Uterus (tissue), 4 donors: Measurements from ENCODE around the gene ZNF492. TPM values are rescaled to one million over a fixed set of nuclear protein-coding genes. Genes with fewer than 3 reads are reported as not detected.
"Not testable (repeated sequence)": the region's sequence is repeated elsewhere in the genome, so short reads cannot be mapped to it uniquely, and the experiment has no call there.

Source experiments
- DNase-seq, 2 donors: peaks; one replicate each; pipeline ENCODE4 v3.0.0-alpha.2; 2019 to 2020
- H3K27ac ChIP-seq, 2 donors: fragments of 200-600 bp; sonication (generic); 1 replicate in 1 of 2; 2 replicates in 1 of 2; pipeline ENCODE4 v1.5.1; 2016 to 2018
- H3K27me3 ChIP-seq, 2 donors: fragments of 200-600 bp; sonication (generic); one replicate each; pipeline ENCODE4 v1.5.1; 2018 to 2019; ENCODE audit warnings: control low read depth in 1 of 2
- H3K36me3 ChIP-seq, 2 donors: fragments of 200-600 bp; sonication (generic); one replicate each; pipeline ENCODE4 v1.5.1; 2019; ENCODE audit warnings: control low read depth in 1 of 2
- H3K4me1 ChIP-seq, 2 donors: fragments of 200-600 bp; sonication (generic); one replicate each; pipeline ENCODE4 v1.5.1; 2018 to 2019; ENCODE audit warnings: control low read depth in 1 of 2
- H3K4me3 ChIP-seq, 2 donors: fragments of 200-600 bp; sonication (generic); 1 replicate in 1 of 2; 2 replicates in 1 of 2; pipeline ENCODE4 v1.5.1; 2018 to 2019; ENCODE audit warnings: mild to moderate bottlenecking in 1 of 2
- H3K9me3 ChIP-seq, 2 donors: fragments of 200-600 bp; sonication (generic); one replicate each; pipeline ENCODE4 v1.5.1; 2019; ENCODE audit warnings: control low read depth in 1 of 2
- POLR2A ChIP-seq, 2 donors: fragments of 450-650 bp; IDR thresholded peaks; one replicate each; pipeline ENCODE4 v1.6.1; 2016; ENCODE audit warnings: antibody characterized with exemption in 2 of 2, mild to moderate bottlenecking in 1 of 2, moderate library complexity in 1 of 2
- intact Hi-C: fragments of 100-400 bp; cut with DNase I; formaldehyde crosslinking; loops from one replicate; pipeline ENCODE4 v1.15.1; 2023; ENCODE audit warnings: low total_unique reads
- small RNA-seq: library from RNA; depleted of rRNA; stranded (forward); fragments of <200 nt; gene quantifications from one replicate; pipeline ENCODE3, GENCODE V24; 2016
- total RNA-seq, 4 donors: library from RNA; depleted of rRNA in 3 of 4; stranded (reverse); fragments of >200 nt in 3 of 4; gene quantifications; one replicate each; pipeline versions ENCODE4 v1.1.0 to v1.2.4, GENCODE V29; 2014 to 2023
- TF ChIP-seq, protein P1 (sequence below), 4 experiments: fragments of 200-600 bp in 2 of 4; fragments of 450-650 bp in 2 of 4; sonication (generic) in 2 of 4; IDR thresholded peaks; one replicate each; pipeline ENCODE4 v1.5.1; 2016 to 2019; ENCODE audit warnings: antibody characterized with exemption in 4 of 4, mild to moderate bottlenecking in 2 of 4, moderate library complexity in 1 of 4
- donor health status: DM: yes; HTN: yes; CAD: no.

The ZNF492 gene
- total RNA-seq, 4 donors from 2014 or later, result 0.51 to 2.9 (median 0.95) TPM; not detected in 1

DNA sequence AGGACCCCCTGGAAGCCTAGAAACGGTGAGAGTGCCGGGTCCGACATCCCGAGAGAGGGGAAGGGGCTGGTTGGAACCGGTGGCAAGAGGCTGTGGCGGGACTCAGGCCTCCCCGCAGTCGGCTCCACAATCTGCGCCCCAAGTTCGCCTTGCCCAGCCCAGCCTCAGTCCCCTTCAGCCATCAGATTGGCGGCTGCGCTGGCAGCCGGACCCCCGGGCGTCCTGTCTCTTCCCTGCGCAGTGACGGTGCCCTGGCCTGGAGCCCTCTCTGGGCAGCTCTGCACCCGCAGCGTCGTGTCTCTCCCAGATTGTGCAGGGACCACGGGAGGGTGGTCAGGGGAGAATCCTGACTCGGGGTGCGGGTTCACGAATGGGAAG is 315 bp downstream of the ZNF492 start:
- DNase-seq, result no peak
- H3K9me3 ChIP-seq, result no peaks in the 10 kb centered on the region
- H3K4me3 ChIP-seq, result peak overlapping the region; percentile 67 to 76
- H3K36me3 ChIP-seq, result no peaks in the 10 kb centered on the region
- H3K27me3 ChIP-seq, result no peaks in the 10 kb centered on the region
- TF ChIP-seq POLR2A (IDR thresholded peaks at IDR 0.05), result no peak
- TF ChIP-seq, protein P1, sequence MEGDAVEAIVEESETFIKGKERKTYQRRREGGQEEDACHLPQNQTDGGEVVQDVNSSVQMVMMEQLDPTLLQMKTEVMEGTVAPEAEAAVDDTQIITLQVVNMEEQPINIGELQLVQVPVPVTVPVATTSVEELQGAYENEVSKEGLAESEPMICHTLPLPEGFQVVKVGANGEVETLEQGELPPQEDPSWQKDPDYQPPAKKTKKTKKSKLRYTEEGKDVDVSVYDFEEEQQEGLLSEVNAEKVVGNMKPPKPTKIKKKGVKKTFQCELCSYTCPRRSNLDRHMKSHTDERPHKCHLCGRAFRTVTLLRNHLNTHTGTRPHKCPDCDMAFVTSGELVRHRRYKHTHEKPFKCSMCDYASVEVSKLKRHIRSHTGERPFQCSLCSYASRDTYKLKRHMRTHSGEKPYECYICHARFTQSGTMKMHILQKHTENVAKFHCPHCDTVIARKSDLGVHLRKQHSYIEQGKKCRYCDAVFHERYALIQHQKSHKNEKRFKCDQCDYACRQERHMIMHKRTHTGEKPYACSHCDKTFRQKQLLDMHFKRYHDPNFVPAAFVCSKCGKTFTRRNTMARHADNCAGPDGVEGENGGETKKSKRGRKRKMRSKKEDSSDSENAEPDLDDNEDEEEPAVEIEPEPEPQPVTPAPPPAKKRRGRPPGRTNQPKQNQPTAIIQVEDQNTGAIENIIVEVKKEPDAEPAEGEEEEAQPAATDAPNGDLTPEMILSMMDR (IDR thresholded peaks at IDR 0.05), result no peak
- peak overlapping the region in 1 of 2 donors; percentile 13 for H3K27ac ChIP-seq
- no peaks in the 10 kb centered on the region for H3K4me1 ChIP-seq
- intact Hi-C loops, result no loop called here

DNA sequence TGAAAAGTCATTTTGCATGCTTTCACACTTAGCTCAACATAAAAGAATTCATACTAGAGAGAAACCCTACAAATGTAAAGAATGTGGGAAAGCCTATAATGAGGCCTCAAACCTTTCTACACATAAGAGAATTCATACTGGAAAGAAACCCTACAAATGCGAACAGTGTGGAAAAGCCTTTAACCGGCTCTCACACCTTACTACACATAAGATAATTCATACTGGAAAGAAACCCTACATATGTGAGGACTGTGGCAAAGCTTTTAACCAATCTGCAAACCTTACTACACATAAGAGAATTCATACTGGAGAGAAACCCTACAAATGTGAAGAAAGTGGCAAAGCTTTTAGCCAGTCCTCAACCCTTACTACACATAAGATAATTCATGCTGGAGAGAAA is 51.4 kb downstream of the ZNF492 start:
- H3K27ac ChIP-seq, H3K4me3 ChIP-seq, DNase-seq, intact Hi-C loops, H3K4me1 ChIP-seq, H3K36me3 ChIP-seq, H3K9me3 ChIP-seq, H3K27me3 ChIP-seq: not testable (repeated sequence)

DNA sequence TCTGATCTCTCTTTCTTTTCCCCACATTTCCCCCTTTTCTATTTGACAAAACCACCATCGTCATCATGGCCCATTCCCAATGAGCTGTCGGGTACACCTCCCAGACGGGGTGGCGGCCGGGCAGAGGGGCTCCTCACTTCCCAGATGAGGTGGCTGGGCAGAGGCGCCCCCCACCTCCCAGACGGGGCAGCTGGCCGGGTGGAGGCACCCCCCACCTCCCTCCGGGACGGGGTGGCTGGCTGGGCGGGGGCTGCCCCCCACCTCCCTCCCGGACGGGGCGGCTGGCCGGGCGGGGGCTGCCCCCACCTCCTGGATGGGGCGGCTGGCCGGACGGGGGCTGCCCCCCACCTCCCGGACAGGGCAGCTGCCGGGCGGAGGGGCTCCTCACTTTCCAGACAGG is 68.5 kb downstream of the ZNF492 start:
- DNase-seq, H3K4me1 ChIP-seq, intact Hi-C loops, H3K27ac ChIP-seq, H3K36me3 ChIP-seq, H3K9me3 ChIP-seq, H3K27me3 ChIP-seq, H3K4me3 ChIP-seq: not testable (repeated sequence)

DNA sequence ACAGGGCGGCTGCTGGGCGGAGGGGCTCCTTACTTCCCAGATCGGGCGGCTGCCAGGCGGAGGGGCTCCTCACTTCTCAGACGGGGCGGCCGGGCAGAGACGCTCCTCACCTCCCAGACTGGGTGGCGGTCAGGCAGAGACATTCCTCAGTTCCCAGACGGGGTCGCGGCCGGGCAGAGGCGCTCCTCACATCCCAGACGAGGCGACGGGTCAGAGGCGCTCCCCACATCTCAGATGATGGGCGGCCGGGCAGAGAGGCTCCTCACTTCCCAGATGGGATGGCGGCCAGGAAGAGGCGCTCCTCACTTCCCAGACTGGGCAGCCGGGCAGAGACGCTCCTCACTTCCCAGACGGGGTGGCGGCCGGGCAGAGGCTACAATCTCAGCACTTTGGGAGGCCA is 69.0 kb downstream of the ZNF492 start:
- H3K27ac ChIP-seq, H3K27me3 ChIP-seq, H3K36me3 ChIP-seq, DNase-seq, H3K9me3 ChIP-seq, H3K4me1 ChIP-seq, intact Hi-C loops, H3K4me3 ChIP-seq: not testable (repeated sequence)

DNA sequence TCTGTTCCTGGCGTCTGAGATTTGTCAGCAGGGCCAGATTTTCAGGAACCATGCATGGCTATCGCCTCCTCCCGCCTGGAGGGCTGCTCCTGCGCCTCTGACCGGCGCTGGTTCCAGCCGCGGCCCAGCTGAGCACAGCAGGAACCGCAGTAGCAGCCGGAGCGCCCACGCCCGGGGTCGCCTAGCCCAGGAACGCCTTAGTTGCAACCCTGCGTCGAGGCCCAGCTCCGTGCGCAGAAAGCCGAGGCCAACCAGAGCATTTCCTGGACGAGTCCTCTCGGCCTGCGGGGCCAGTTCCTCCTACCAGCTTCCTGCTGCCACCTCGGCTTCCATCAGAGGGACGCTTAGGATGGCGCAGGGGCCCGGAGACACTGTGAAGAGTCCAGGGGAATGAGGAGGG is 74.9 kb downstream of the ZNF492 start:
- TF ChIP-seq, protein P1 (IDR thresholded peaks at IDR 0.05), result no peak
- no peak for TF ChIP-seq POLR2A (IDR thresholded peaks at IDR 0.05)
- Histone ChIP-seq H3K4me1 (no peaks in the 10 kb centered on the region), H3K4me3 (no peak overlapping the region), H3K27ac (no peak overlapping the region), H3K27me3 (no peaks in the 10 kb centered on the region), H3K36me3 (no peaks in the 10 kb centered on the region), H3K9me3 (no peaks in the 10 kb centered on the region)
- DNase-seq, result no peak
- intact Hi-C loops, result no loop called here

Small RNA genes within 50 kb of the gene (small RNA-seq; reads per million reads assigned to genes)
- not detected for gene AC011467.2

Other genes with a start within 250 kb of the ZNF492 start
- gene ZNF98, start 212.0 kb upstream of the ZNF492 start, total RNA-seq, result 1 to 10 TPM; 3.8 to 7.4 (median 5.7) TPM
- gene ZNF99, start 149.8 kb downstream of the ZNF492 start, total RNA-seq, result under 1 TPM in 3 of 4 donors, not detected in 1; 0.26 to 0.55 (median 0.43) TPM
- not detected for gene ZNF723, start 198.0 kb downstream of the ZNF492 start, total RNA-seq